GM06990 (cell line): ENCODE measurements around the gene USP46.

Source experiments
- DNase-seq: peaks from one replicate; pipeline ENCODE4 v3.0.0-alpha.2; 2011; ENCODE audit not compliant: insufficient read length; ENCODE audit errors: extremely low read depth
- H3K27me3 ChIP-seq: replicated peaks from 2 replicates; pipeline ENCODE4 v1.6.0; 2011; ENCODE audit warnings: low read length; ENCODE audit not compliant: control insufficient read depth, insufficient read depth
- H3K36me3 ChIP-seq: 2 replicates; pipeline ENCODE4 v1.5.1; 2011; ENCODE audit warnings: low read length; ENCODE audit not compliant: control insufficient read depth, insufficient read depth
- H3K4me3 ChIP-seq: replicated peaks from 2 replicates; pipeline ENCODE4 v1.5.1; 2011; ENCODE audit warnings: low read depth, mild to moderate bottlenecking, control low read depth, low read length
- TF ChIP-seq, protein P1 (sequence below): IDR thresholded peaks from 2 replicates; pipeline ENCODE4 v1.5.1; 2011; ENCODE audit warnings: low read length, control low read depth, mild to moderate bottlenecking, inconsistent platforms; ENCODE audit not compliant: insufficient read depth, poor library complexity, severe bottlenecking

The USP46 gene

GRCh38 chr4:52578951-52579350, 80.2 kb downstream of the USP46 start:
- Histone ChIP-seq H3K27me3 (no peaks in the 10 kb centered on the region), H3K36me3 (no peaks in the 10 kb centered on the region), H3K4me3 (no peak overlapping the region)
- TF ChIP-seq, protein P1, sequence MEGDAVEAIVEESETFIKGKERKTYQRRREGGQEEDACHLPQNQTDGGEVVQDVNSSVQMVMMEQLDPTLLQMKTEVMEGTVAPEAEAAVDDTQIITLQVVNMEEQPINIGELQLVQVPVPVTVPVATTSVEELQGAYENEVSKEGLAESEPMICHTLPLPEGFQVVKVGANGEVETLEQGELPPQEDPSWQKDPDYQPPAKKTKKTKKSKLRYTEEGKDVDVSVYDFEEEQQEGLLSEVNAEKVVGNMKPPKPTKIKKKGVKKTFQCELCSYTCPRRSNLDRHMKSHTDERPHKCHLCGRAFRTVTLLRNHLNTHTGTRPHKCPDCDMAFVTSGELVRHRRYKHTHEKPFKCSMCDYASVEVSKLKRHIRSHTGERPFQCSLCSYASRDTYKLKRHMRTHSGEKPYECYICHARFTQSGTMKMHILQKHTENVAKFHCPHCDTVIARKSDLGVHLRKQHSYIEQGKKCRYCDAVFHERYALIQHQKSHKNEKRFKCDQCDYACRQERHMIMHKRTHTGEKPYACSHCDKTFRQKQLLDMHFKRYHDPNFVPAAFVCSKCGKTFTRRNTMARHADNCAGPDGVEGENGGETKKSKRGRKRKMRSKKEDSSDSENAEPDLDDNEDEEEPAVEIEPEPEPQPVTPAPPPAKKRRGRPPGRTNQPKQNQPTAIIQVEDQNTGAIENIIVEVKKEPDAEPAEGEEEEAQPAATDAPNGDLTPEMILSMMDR = no peak
- no peak for DNase-seq

DNA sequence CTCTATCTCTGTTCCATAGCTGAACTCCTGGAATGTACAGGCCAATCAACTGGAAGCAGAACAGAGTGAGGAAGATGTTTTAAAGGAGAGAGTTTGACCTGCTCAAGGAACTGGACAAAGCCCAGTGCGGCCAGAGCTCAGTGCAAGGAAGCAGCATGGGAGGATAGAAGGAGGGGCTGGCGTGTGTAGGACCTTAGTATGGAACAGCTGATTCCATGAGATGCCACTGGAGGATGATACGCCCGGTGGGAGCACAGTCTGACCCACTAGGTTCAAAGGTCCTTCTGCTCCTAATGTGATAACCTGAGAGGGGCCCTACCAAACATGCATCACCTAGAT, 81.5 kb downstream of the USP46 start:
- TF ChIP-seq, protein P1 = no peak
- H3K4me3 ChIP-seq = no peak overlapping the region

GRCh38 chr4:52576961-52577623, 82.0 kb downstream of the USP46 start:
- Histone ChIP-seq H3K4me3 (no peak overlapping the region), H3K36me3 (no peaks in the 10 kb centered on the region), H3K27me3 (no peaks in the 10 kb centered on the region)
- DNase-seq = no peak
- TF ChIP-seq, protein P1 = no peak

More for the DNA sequence above, 81.5 kb downstream of the USP46 start:
- H3K27me3 ChIP-seq = no peaks in the 10 kb centered on the region
- DNase-seq = no peak
- no peaks in the 10 kb centered on the region for H3K36me3 ChIP-seq

DNA sequence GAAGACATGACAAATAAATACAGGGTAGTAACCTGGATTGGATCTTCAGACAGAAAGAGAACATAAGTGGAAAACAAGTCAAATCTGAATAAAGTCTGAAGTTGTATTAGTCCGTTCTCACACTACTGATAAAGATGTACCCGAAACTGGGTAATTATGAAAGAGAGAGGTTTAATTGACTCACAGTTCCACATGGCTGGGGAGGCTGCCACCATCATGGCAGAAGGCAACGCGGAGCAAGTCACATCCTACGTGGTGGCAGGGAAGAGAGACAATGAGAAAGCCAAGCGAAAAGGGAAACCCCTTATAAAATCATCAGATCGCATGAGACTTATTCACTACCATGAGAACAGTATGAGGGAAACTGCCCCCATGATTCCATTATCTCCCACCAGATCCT, 82.8 kb downstream of the USP46 start:
- DNase-seq = no peak
- TF ChIP-seq, protein P1 = no peak
- Histone ChIP-seq H3K27me3 (no peaks in the 10 kb centered on the region), H3K36me3 (no peaks in the 10 kb centered on the region), H3K4me3 (no peak overlapping the region)

DNA sequence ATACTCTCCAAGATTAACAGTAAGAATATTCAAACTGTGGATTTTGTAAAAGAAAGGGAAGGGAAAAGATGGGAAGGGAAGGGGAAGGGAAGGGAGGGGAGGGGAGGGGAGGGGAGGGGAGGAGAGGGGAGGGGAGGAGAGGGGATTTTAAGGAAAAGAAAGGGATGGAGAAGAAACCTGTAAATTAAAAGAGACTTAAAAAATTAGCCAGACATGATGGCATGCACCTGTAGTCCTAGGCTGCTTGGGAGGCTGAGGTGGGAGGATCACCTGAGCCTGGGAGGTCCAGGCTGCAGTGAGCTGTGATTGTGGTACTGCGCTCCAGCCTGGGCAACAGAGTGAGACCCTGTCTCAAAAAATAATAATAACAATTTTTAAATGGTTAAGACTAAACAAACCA, 83.7 kb downstream of the USP46 start:
- Histone ChIP-seq H3K4me3 (no peak overlapping the region), H3K27me3 (no peaks in the 10 kb centered on the region), H3K36me3 (no peaks in the 10 kb centered on the region)
- no peak for DNase-seq
- TF ChIP-seq, protein P1 = no peak

- no peak for DNase-seq
- Histone ChIP-seq H3K4me3 (no peak overlapping the region), H3K27me3 (no peaks in the 10 kb centered on the region), H3K36me3 (no peaks in the 10 kb centered on the region)
- TF ChIP-seq, protein P1 = no peak
Measured at GRCh38 chr4:52574036-52574435, 85.1 kb downstream of the USP46 start.
